ENCODE results near the gene PNMA6F. TPM values are rescaled to one million over a fixed set of nuclear protein-coding genes. Genes with fewer than 3 reads are reported as not detected.

PNMA6F gene
- total and polyA plus RNA-seq, 4 donors, result not detected

- TF ChIP-seq CTCF (IDR thresholded peaks at IDR 0.05; ENCODE audit: control extremely low read depth, extremely low read depth), result no peak
- peaks cover 0 to 9% (median 2%) of the 10 kb centered on the region in 4 donors for H3K9me3 ChIP-seq (ENCODE audit: control insufficient read depth in 4 of 4, insufficient read depth in 3 of 4, low read length in 3 of 4)
- no peak for ATAC-seq (ENCODE audit: insufficient read depth, low FRiP score)
- 87 to 96% methylated on average over 4 of the region's 4 CpGs for WGBS, 2 donors
- H3K27me3 ChIP-seq (ENCODE audit: control insufficient read depth in 3 of 3, insufficient read depth in 3 of 3, low read length in 2 of 3), result no peaks in the 10 kb centered on the region
- H3K4me1 ChIP-seq (ENCODE audit: control insufficient read depth in 5 of 5, insufficient read depth in 5 of 5, low read length in 5 of 5), result peaks cover 0 to 5% (median 0%) of the 10 kb centered on the region in 5 donors
- H3K27ac ChIP-seq (ENCODE audit: low read depth in 1 of 2, low read length in 1 of 2), result no peak overlapping the region
- no peak overlapping the region for H3K4me3 ChIP-seq
- no peak for DNase-seq
- peaks cover 0 to 5% (median 0%) of the 10 kb centered on the region in 4 donors for H3K36me3 ChIP-seq (ENCODE audit: control insufficient read depth in 4 of 4, insufficient read depth in 4 of 4, low read length in 4 of 4)
- H3K9ac ChIP-seq (ENCODE audit: insufficient read depth in 1 of 2, low read length in 2 of 2), result no peak overlapping the region
Measured at GRCh38 chrX:153339662-153340061, 18.1 kb upstream of the PNMA6F start.

- H3K9me3 ChIP-seq (ENCODE audit: control insufficient read depth in 4 of 4, insufficient read depth in 3 of 4, low read length in 3 of 4), result peaks cover 0 to 9% (median 2%) of the 10 kb centered on the region in 4 donors
- H3K4me3 ChIP-seq, result no peak overlapping the region
- 54 to 76% methylated on average over 7 of the region's 7 CpGs for WGBS, 2 donors
- no peak overlapping the region for H3K9ac ChIP-seq (ENCODE audit: insufficient read depth in 1 of 2, low read length in 2 of 2)
- no peak for TF ChIP-seq CTCF (IDR thresholded peaks at IDR 0.05; ENCODE audit: control extremely low read depth, extremely low read depth)
- H3K27ac ChIP-seq (ENCODE audit: low read depth in 1 of 2, low read length in 1 of 2), result no peak overlapping the region
- ATAC-seq (ENCODE audit: insufficient read depth, low FRiP score) (no peak), DNase-seq (no peak)
- H3K36me3 ChIP-seq (ENCODE audit: control insufficient read depth in 4 of 4, insufficient read depth in 4 of 4, low read length in 4 of 4), result peaks cover 0 to 2% (median 0%) of the 10 kb centered on the region in 4 donors
- H3K4me1 ChIP-seq (ENCODE audit: control insufficient read depth in 5 of 5, insufficient read depth in 5 of 5, low read length in 5 of 5), result peaks cover 0 to 5% (median 0%) of the 10 kb centered on the region in 5 donors
- no peaks in the 10 kb centered on the region for H3K27me3 ChIP-seq (ENCODE audit: control insufficient read depth in 3 of 3, insufficient read depth in 3 of 3, low read length in 2 of 3)
Measured at GRCh38 chrX:153338836-153339235, 17.3 kb upstream of the PNMA6F start.

DNA sequence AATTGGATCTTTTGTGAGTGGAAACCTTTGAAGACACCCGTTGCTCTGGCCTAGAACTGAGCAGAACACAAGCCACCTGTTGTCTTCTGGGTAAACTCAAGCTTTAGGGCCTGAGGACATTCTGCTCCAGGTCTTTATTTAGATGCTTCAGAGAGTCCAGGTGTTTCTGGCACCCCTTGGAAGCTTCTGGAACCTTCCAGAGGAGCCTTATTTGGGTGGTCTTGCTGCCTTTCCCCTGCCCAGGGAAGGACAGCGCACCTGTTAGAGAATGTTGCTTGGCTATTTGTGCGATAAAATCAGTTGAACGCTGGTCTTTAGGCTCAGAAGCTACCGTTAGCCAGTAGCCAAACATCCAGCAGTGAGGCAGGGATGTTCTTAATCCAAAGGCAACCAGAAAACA is 15.4 kb upstream of the PNMA6F start:
- TF ChIP-seq CTCF (IDR thresholded peaks at IDR 0.05; ENCODE audit: control extremely low read depth, extremely low read depth), result no peak
- H3K27ac ChIP-seq (ENCODE audit: low read depth in 1 of 2, low read length in 1 of 2), result no peak overlapping the region
- peaks cover 0 to 4% (median 0%) of the 10 kb centered on the region in 3 donors for H3K27me3 ChIP-seq (ENCODE audit: control insufficient read depth in 3 of 3, insufficient read depth in 3 of 3, low read length in 2 of 3)
- peaks cover 0 to 5% (median 0%) of the 10 kb centered on the region in 5 donors for H3K4me1 ChIP-seq (ENCODE audit: control insufficient read depth in 5 of 5, insufficient read depth in 5 of 5, low read length in 5 of 5)
- H3K9me3 ChIP-seq (ENCODE audit: control insufficient read depth in 4 of 4, insufficient read depth in 3 of 4, low read length in 3 of 4), result peaks cover 0 to 9% (median 2%) of the 10 kb centered on the region in 4 donors
- no peak overlapping the region for H3K4me3 ChIP-seq
- 81 to 94% methylated on average over 5 of the region's 5 CpGs for WGBS, 2 donors
- DNase-seq (no peak), ATAC-seq (ENCODE audit: insufficient read depth, low FRiP score) (no peak)
- no peak overlapping the region for H3K9ac ChIP-seq (ENCODE audit: insufficient read depth in 1 of 2, low read length in 2 of 2)
- peaks cover 0 to 2% (median 0%) of the 10 kb centered on the region in 4 donors for H3K36me3 ChIP-seq (ENCODE audit: control insufficient read depth in 4 of 4, insufficient read depth in 4 of 4, low read length in 4 of 4)

Measured in lung (tissue), 12 donors.